Ishikawa (cell line): ENCODE results near the gene ANP32B.

Source experiments
- CEBPB ChIP-seq: IDR thresholded peaks from 2 replicates; pipeline ENCODE4 v1.6.1; 2012
- CREB1 ChIP-seq: IDR thresholded peaks from 2 replicates; pipeline ENCODE4 v1.6.1; 2012; ENCODE audit warnings: low read depth
- EP300 ChIP-seq: IDR thresholded peaks from 2 replicates; pipeline ENCODE4 v1.6.1; 2012; ENCODE audit warnings: borderline replicate concordance
- RAD21 ChIP-seq: IDR thresholded peaks from 2 replicates; pipeline ENCODE4 v1.6.1; 2012; ENCODE audit warnings: low read depth
- REST ChIP-seq: IDR thresholded peaks from 2 replicates; pipeline ENCODE4 v1.6.1; 2012; ENCODE audit warnings: low read depth, mild to moderate bottlenecking
- YY1 ChIP-seq: IDR thresholded peaks from 2 replicates; pipeline ENCODE4 v1.6.1; 2012; ENCODE audit warnings: low read depth
- TF ChIP-seq, protein P1 (sequence below): IDR thresholded peaks from 2 replicates; pipeline ENCODE4 v1.6.1; 2012
- TF ChIP-seq, protein P2 (sequence below): IDR thresholded peaks from 2 replicates; pipeline ENCODE4 v1.6.1; 2012

GRCh38 chr9:98009437-98009836 is 26.3 kb downstream of the ANP32B start:
- TF ChIP-seq, protein P1, sequence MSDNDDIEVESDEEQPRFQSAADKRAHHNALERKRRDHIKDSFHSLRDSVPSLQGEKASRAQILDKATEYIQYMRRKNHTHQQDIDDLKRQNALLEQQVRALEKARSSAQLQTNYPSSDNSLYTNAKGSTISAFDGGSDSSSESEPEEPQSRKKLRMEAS, result no peak
- TF ChIP-seq CEBPB (no peak), CREB1 (no peak), RAD21 (no peak), EP300 (no peak), YY1 (no peak), REST (no peak)
- TF ChIP-seq, protein P2, sequence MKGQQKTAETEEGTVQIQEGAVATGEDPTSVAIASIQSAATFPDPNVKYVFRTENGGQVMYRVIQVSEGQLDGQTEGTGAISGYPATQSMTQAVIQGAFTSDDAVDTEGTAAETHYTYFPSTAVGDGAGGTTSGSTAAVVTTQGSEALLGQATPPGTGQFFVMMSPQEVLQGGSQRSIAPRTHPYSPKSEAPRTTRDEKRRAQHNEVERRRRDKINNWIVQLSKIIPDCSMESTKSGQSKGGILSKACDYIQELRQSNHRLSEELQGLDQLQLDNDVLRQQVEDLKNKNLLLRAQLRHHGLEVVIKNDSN, result no peak
